Measurements from ENCODE around the gene PARP8.
"Not testable (repeated sequence)": the region's sequence is repeated elsewhere in the genome, so short reads cannot be mapped to it uniquely, and the experiment has no call there.

Gene PARP8

DNA sequence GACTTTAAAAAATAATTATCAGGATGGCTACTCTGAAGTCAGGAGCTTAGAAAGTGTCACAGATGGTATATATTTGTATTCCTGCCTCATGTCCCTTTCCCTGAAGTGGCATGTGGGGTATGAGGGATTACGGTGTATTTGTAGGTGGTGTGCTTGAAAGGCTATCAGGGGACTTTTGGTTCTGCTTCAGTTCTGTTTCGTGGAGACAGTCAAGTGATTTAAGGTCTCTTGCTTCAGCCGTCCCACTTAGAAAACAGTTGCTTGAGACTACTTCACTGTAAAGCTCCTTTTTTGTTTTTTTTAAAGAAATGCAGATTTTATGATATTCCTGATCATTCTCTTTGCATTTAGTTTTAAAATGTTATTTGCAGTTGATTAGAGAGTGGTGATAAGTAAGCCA lies 18.3 kb downstream of the PARP8 start:
- Histone ChIP-seq H3K27ac (ENCODE audit: low read depth, low read length) (peak overlapping the region; percentile 67), H3K9me3 (ENCODE audit: control insufficient read depth, insufficient read depth, low read length) (peaks cover 5% of the 10 kb centered on the region), H3K4me1 (ENCODE audit: control insufficient read depth, insufficient read depth, low read length) (peaks cover 42% of the 10 kb centered on the region), H3K27me3 (ENCODE audit: control insufficient read depth, insufficient read depth, low read length) (no peaks in the 10 kb centered on the region), H3K36me3 (ENCODE audit: control insufficient read depth, insufficient read depth, low read length) (no peaks in the 10 kb centered on the region), H3K9ac (ENCODE audit: low read depth, low read length) (no peak overlapping the region), H3K4me3 (ENCODE audit: low read depth, low read length) (no peak overlapping the region; the same call in 1 of the 2 replicates)

DNA sequence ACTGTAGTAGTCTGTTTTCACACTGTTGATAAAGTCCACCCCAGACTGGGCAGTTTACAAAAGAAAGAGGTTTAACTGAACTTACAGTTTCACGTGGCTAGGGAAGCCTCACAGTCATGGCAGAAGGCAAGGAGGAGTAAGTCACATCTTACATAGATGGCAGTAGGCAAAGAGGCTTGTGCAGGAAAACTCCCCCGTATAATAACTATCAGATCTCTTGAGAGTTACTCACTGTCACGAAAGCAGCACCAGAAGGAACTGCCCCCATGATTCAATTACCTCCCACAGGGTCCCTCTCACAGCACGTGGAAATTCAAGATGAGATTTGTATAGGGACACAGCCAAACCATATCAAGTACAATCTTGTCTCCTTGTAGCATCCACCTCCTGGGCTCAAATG lies 21.1 kb downstream of the PARP8 start:
- no peaks in the 10 kb centered on the region for H3K27me3 ChIP-seq (ENCODE audit: control insufficient read depth, insufficient read depth, low read length)
- peaks cover 29% of the 10 kb centered on the region for H3K4me1 ChIP-seq (ENCODE audit: control insufficient read depth, insufficient read depth, low read length)
- H3K9ac ChIP-seq (ENCODE audit: low read depth, low read length), result no peak overlapping the region
- peaks cover 5% of the 10 kb centered on the region for H3K9me3 ChIP-seq (ENCODE audit: control insufficient read depth, insufficient read depth, low read length)
- no peaks in the 10 kb centered on the region for H3K36me3 ChIP-seq (ENCODE audit: control insufficient read depth, insufficient read depth, low read length)
- H3K4me3 ChIP-seq (ENCODE audit: low read depth, low read length), result no peak overlapping the region
- no peak overlapping the region for H3K27ac ChIP-seq (ENCODE audit: low read depth, low read length)

DNA sequence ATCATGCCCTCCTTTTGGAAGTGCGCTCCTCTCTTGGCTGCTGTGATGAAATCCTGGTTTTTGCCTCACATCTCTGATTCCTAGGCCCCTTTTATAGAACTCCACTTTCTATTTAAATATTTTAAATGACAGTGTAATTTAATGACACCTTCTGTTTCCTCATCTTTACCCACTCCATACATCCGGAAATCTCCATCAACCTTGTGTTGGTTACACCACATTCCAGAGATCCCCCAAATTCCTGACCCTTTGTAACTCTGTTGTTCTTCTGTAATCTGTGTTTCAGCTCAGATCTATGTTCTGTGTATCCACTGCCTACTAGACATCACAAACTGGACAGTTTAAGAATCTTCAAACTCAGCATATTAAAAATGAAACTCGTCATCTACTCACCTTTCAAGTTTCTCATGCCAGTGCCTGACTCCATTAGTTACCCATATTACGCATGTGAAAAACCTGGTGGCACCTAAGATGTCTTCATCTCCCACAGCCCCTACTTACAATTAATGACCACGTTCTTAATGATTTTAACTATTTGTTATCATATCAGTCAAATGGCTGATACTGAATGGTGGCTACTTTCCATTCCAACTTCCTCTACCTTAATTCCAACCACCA lies 25.1 kb downstream of the PARP8 start:
- no peak overlapping the region for H3K27ac ChIP-seq (ENCODE audit: low read depth, low read length)

DNA sequence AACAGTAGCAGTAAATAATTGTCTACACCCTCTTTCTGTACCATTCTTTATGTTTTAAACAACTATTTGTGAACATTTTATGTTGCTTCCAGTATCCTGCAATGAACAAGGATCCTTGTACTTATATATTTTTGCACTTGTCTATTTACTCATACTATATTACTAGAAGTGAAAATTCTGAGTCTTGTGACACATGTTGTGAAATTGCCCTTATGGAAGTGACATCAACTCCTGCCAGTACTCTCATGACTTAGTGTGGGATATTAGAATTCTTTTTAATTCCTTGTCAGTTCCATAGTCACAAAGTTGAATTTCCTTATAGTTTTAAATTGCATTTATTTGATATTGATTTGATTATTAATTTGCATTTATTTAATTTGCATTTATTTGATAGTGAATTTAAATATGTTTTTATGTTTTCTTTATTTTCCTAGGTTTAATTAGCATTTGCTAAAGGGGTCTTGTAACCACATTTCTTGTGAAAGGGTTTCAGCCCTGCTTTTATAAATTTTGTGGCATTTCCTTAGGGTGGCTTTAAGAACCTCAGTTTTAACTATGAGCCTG lies 27.7 kb downstream of the PARP8 start:
- Histone ChIP-seq H3K4me3 (ENCODE audit: low read depth, low read length) (no peak overlapping the region), H3K9ac (ENCODE audit: low read depth, low read length) (no peak overlapping the region), H3K9me3 (ENCODE audit: control insufficient read depth, insufficient read depth, low read length) (no peaks in the 10 kb centered on the region), H3K36me3 (ENCODE audit: control insufficient read depth, insufficient read depth, low read length) (no peaks in the 10 kb centered on the region), H3K27ac (ENCODE audit: low read depth, low read length) (no peak overlapping the region), H3K4me1 (ENCODE audit: control insufficient read depth, insufficient read depth, low read length) (peaks cover 24% of the 10 kb centered on the region), H3K27me3 (ENCODE audit: control insufficient read depth, insufficient read depth, low read length) (no peaks in the 10 kb centered on the region)

More for the DNA sequence above, 25.1 kb downstream of the PARP8 start:
- peaks cover 2% of the 10 kb centered on the region; the same call in 1 of the 2 replicates for H3K9me3 ChIP-seq (ENCODE audit: control insufficient read depth, insufficient read depth, low read length)
- H3K4me1 ChIP-seq (ENCODE audit: control insufficient read depth, insufficient read depth, low read length), result peaks cover 15% of the 10 kb centered on the region
- no peaks in the 10 kb centered on the region for H3K36me3 ChIP-seq (ENCODE audit: control insufficient read depth, insufficient read depth, low read length)
- no peak overlapping the region for H3K9ac ChIP-seq (ENCODE audit: low read depth, low read length)
- no peaks in the 10 kb centered on the region for H3K27me3 ChIP-seq (ENCODE audit: control insufficient read depth, insufficient read depth, low read length)
- no peak overlapping the region for H3K4me3 ChIP-seq (ENCODE audit: low read depth, low read length)

DNA sequence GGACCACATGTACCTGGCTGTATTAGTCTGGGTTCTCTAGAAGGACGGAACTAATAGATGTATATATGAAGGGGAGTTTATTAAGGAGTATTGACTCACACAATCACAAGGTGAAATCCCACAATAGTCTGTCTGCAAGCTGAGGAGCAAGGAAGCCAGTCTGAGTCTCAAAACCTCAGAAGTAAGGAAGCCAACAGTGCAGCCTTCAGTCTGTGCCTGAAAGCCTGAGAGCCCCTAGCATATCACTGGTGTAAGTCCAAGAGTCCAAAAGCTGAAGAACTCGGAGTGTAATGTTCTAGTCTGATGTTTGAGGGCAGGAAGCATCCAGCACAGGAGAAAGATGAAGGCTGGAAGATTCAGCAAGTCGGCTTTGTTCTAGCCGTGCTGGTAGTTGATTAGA lies 28.2 kb downstream of the PARP8 start:
- not testable (repeated sequence) for H3K4me3 ChIP-seq (ENCODE audit: low read depth, low read length); H3K9ac ChIP-seq (ENCODE audit: low read depth, low read length); H3K27ac ChIP-seq (ENCODE audit: low read depth, low read length); H3K9me3 ChIP-seq (ENCODE audit: control insufficient read depth, insufficient read depth, low read length); H3K36me3 ChIP-seq (ENCODE audit: control insufficient read depth, insufficient read depth, low read length); H3K27me3 ChIP-seq (ENCODE audit: control insufficient read depth, insufficient read depth, low read length)
- peaks cover 29% of the 10 kb centered on the region for H3K4me1 ChIP-seq (ENCODE audit: control insufficient read depth, insufficient read depth, low read length)

DNA sequence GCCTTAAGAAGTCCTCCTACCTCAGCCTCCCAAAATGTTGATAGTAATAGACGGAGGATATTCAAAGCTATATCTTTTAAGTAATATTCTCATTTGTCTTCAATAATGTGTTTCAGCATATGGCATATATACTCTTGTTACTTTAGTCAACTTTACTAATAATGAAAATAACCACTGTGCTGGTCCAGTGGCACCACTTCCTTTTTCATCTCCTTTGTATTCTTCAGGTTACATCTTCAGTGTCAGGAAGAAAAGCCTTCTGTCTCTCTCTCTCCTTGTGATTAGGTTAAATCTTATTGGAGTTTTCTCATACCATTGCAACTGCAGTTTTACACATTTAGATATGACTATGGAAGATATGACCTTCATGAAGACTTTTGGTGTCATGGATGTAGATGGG lies 31.3 kb downstream of the PARP8 start:
- H3K4me3 ChIP-seq (ENCODE audit: low read depth, low read length), result no peak overlapping the region
- H3K27ac ChIP-seq (ENCODE audit: low read depth, low read length), result no peak overlapping the region
- H3K36me3 ChIP-seq (ENCODE audit: control insufficient read depth, insufficient read depth, low read length), result no peaks in the 10 kb centered on the region

DNA sequence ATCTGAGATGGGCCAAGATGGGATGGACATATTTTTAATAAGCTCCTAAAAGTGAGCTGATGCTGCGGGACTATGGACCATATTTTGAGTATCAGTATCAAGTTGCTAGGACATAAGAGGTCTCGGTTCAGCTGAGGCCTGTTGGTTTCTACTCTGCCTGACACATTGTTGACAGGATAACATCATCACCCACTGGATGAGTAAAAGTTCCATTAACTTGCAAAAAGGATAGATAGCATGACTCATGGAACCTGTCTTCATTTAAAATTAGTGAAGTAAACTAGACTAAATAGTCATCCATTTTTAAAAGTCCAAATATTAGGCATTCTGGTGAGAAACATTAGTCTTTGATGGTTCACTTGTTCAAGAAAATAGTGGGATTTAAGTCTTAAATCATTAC lies 33.3 kb downstream of the PARP8 start:
- Histone ChIP-seq H3K27ac (ENCODE audit: low read depth, low read length) (no peak overlapping the region), H3K9me3 (ENCODE audit: control insufficient read depth, insufficient read depth, low read length) (no peaks in the 10 kb centered on the region), H3K27me3 (ENCODE audit: control insufficient read depth, insufficient read depth, low read length) (no peaks in the 10 kb centered on the region), H3K4me1 (ENCODE audit: control insufficient read depth, insufficient read depth, low read length) (peaks cover 46% of the 10 kb centered on the region), H3K36me3 (ENCODE audit: control insufficient read depth, insufficient read depth, low read length) (no peaks in the 10 kb centered on the region), H3K4me3 (ENCODE audit: low read depth, low read length) (no peak overlapping the region), H3K9ac (ENCODE audit: low read depth, low read length) (no peak overlapping the region)

More for the DNA sequence above, 31.3 kb downstream of the PARP8 start:
- H3K9ac ChIP-seq (ENCODE audit: low read depth, low read length), result no peak overlapping the region
- no peaks in the 10 kb centered on the region for H3K9me3 ChIP-seq (ENCODE audit: control insufficient read depth, insufficient read depth, low read length)
- no peaks in the 10 kb centered on the region for H3K27me3 ChIP-seq (ENCODE audit: control insufficient read depth, insufficient read depth, low read length)
- peaks cover 44% of the 10 kb centered on the region for H3K4me1 ChIP-seq (ENCODE audit: control insufficient read depth, insufficient read depth, low read length)

DNA sequence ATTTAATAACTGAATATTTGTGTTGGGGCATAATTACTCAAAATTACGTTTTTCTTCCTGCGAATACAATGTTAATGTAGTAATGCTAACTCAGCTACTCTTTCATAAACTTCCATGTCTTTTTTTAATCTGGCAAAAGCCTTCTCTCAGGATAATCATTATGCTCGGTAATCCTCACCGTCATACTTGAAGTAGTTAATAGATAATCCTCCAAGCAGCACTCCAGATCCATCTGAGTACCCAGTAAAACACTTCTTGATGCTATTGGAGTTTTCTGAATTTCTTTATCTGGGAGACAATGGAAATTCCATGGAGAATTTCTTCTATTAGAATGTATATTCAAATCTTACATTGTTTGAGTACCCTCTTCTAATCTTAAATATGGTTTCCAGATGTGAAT lies 34.3 kb downstream of the PARP8 start:
- Histone ChIP-seq H3K4me1 (ENCODE audit: control insufficient read depth, insufficient read depth, low read length) (peaks cover 46% of the 10 kb centered on the region), H3K9me3 (ENCODE audit: control insufficient read depth, insufficient read depth, low read length) (no peaks in the 10 kb centered on the region), H3K36me3 (ENCODE audit: control insufficient read depth, insufficient read depth, low read length) (no peaks in the 10 kb centered on the region), H3K4me3 (ENCODE audit: low read depth, low read length) (no peak overlapping the region), H3K9ac (ENCODE audit: low read depth, low read length) (no peak overlapping the region), H3K27me3 (ENCODE audit: control insufficient read depth, insufficient read depth, low read length) (no peaks in the 10 kb centered on the region), H3K27ac (ENCODE audit: low read depth, low read length) (no peak overlapping the region)

DNA sequence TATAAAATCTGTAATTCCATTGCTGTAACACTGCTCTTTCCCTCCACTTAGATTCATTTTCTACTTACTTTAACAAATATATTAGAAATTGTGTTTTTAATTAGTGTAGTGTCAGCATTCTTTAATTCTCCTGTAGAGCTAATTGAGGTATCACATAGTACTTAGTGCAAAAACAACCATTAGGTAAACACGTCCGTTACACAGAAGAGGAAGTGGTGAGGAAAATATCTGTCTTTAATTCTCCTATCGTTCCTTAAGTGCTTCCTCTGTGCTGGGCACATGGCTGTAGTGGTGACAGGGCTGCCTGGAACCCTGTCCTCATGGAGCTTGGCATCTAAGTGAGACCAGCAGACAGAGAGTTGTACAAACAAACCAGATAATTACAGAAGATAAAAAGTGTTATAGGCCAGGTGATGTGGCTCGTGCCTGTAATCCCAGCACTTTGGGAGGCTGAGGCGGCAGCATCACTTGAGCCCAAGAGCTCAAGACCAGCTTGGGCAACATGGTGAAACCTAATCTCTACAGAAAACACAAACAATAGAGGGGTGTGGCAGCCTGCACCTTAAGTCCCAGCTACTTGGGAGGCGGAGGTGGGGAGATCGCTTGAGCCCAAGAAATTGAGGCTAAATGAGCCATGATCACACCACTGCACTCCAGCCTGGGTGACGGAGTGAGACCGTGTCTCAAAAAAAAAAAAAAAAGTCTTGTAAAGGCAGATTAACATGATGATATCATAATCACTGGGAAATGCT lies 36.4 kb downstream of the PARP8 start:
- Histone ChIP-seq H3K4me3 (ENCODE audit: low read depth, low read length) (no peak overlapping the region), H3K27ac (ENCODE audit: low read depth, low read length) (no peak overlapping the region)

DNA sequence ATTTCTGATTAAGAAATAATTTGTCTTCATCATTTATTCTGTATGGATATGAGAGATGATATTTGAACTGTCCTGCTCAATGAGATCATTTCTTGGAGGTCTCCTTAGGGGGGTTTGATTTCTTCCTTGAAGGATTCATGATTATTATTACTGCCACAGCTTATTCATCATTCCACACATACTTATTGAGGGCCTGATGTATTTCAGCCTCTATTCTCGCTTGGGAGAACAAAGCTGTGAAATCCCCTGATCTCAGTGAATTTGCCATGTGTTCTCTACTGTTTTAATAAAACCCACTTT lies 36.9 kb downstream of the PARP8 start:
- Histone ChIP-seq H3K27ac (ENCODE audit: low read depth, low read length) (no peak overlapping the region), H3K4me3 (ENCODE audit: low read depth, low read length) (no peak overlapping the region), H3K27me3 (ENCODE audit: control insufficient read depth, insufficient read depth, low read length) (no peaks in the 10 kb centered on the region), H3K9ac (ENCODE audit: low read depth, low read length) (no peak overlapping the region), H3K36me3 (ENCODE audit: control insufficient read depth, insufficient read depth, low read length) (no peaks in the 10 kb centered on the region), H3K4me1 (ENCODE audit: control insufficient read depth, insufficient read depth, low read length) (peaks cover 37% of the 10 kb centered on the region), H3K9me3 (ENCODE audit: control insufficient read depth, insufficient read depth, low read length) (no peaks in the 10 kb centered on the region)

More for the DNA sequence above, 36.4 kb downstream of the PARP8 start:
- H3K9me3 ChIP-seq (ENCODE audit: control insufficient read depth, insufficient read depth, low read length), result no peaks in the 10 kb centered on the region
- H3K36me3 ChIP-seq (ENCODE audit: control insufficient read depth, insufficient read depth, low read length), result no peaks in the 10 kb centered on the region
- H3K27me3 ChIP-seq (ENCODE audit: control insufficient read depth, insufficient read depth, low read length), result no peaks in the 10 kb centered on the region
- no peak overlapping the region for H3K9ac ChIP-seq (ENCODE audit: low read depth, low read length)
- peaks cover 37% of the 10 kb centered on the region for H3K4me1 ChIP-seq (ENCODE audit: control insufficient read depth, insufficient read depth, low read length)

DNA sequence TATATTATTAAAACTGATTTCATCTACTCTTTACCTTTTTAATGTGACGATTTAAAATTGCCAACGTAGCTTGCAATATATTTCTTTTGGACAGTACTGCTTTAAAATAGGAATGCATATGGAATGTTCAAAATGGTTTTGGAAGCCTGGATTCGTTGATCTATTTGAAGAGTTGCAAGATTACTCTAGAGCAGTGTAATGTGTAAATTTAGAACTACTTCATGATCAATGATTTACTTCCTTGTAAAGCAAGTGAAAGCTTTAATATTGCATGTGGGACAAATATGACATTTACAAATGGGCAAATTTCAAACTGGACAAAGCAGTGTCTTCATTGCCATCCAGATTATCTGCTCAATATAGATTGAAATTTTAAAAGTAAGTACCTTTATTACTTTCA lies 38.3 kb downstream of the PARP8 start:
- Histone ChIP-seq H3K27me3 (ENCODE audit: control insufficient read depth, insufficient read depth, low read length) (no peaks in the 10 kb centered on the region), H3K27ac (ENCODE audit: low read depth, low read length) (no peak overlapping the region), H3K9me3 (ENCODE audit: control insufficient read depth, insufficient read depth, low read length) (no peaks in the 10 kb centered on the region), H3K36me3 (ENCODE audit: control insufficient read depth, insufficient read depth, low read length) (no peaks in the 10 kb centered on the region), H3K9ac (ENCODE audit: low read depth, low read length) (no peak overlapping the region), H3K4me1 (ENCODE audit: control insufficient read depth, insufficient read depth, low read length) (peaks cover 32% of the 10 kb centered on the region), H3K4me3 (ENCODE audit: low read depth, low read length) (no peak overlapping the region)
